Loucy (cell line): ENCODE results near the gene PXN.

Experiments
- H2AFZ ChIP-seq: fragments of 200-600 bp; sonication (generic); 2 replicates; pipeline ENCODE4 v1.6.0; 2016; ENCODE audit warnings: antibody characterized with exemption, mild to moderate bottlenecking, low read length, moderate library complexity
- H3F3A ChIP-seq: fragments of 200-600 bp; 2 replicates; pipeline ENCODE4 v1.6.0; 2016; ENCODE audit warnings: antibody characterized with exemption, low read depth, mild to moderate bottlenecking
- H3K27me3 ChIP-seq: fragments of 200-600 bp; sonication (generic); 2 replicates; pipeline ENCODE4 v1.6.1; 2014; ENCODE audit warnings: low read length, mild to moderate bottlenecking; ENCODE audit not compliant: insufficient read depth, poor library complexity, severe bottlenecking
- H3K36me3 ChIP-seq: fragments of 200-600 bp; sonication (generic); 2 replicates; pipeline ENCODE4 v1.6.1; 2016; ENCODE audit warnings: low read length; ENCODE audit not compliant: insufficient read depth
- H3K4me1 ChIP-seq: fragments of 200-600 bp; sonication (generic); 2 replicates; pipeline ENCODE4 v1.5.1; 2014; ENCODE audit warnings: low read length, mild to moderate bottlenecking; ENCODE audit not compliant: insufficient read depth, poor library complexity, severe bottlenecking
- H3K4me2 ChIP-seq: fragments of 200-600 bp; sonication (generic); 2 replicates; pipeline ENCODE4 v1.6.0; 2014; ENCODE audit warnings: antibody characterized with exemption, low read length, low read depth, mild to moderate bottlenecking; ENCODE audit not compliant: poor library complexity, severe bottlenecking
- H3K4me3 ChIP-seq: fragments of 200-600 bp; sonication (generic); 2 replicates; pipeline ENCODE4 v1.5.1; 2014; ENCODE audit warnings: low read length, mild to moderate bottlenecking, mixed read lengths; ENCODE audit not compliant: poor library complexity, severe bottlenecking
- H3K79me2 ChIP-seq: fragments of 200-600 bp; sonication (generic); 2 replicates; pipeline ENCODE4 v1.6.1; 2014; ENCODE audit warnings: low read length; ENCODE audit not compliant: insufficient read depth
- H3K9ac ChIP-seq: fragments of 200-600 bp; sonication (generic); 2 replicates; pipeline ENCODE4 v1.6.0; 2014; ENCODE audit warnings: mild to moderate bottlenecking, low read depth, low read length, moderate library complexity; ENCODE audit not compliant: poor library complexity, severe bottlenecking
- H3K9me2 ChIP-seq: fragments of 200-600 bp; sonication (generic); replicated peaks from 2 replicates; pipeline ENCODE4 v1.6.1; 2016; ENCODE audit warnings: low read depth, low read length, mixed read lengths
- H3K9me3 ChIP-seq: fragments of 200-600 bp; sonication (generic); 2 replicates; pipeline ENCODE4 v1.6.1; 2014; ENCODE audit warnings: mild to moderate bottlenecking, antibody characterized with exemption, low read length, low read depth; ENCODE audit not compliant: insufficient read depth
- H4K20me1 ChIP-seq: fragments of 200-600 bp; sonication (generic); 2 replicates; pipeline ENCODE4 v1.6.0; 2014; ENCODE audit warnings: antibody characterized with exemption, low read length, mild to moderate bottlenecking; ENCODE audit not compliant: insufficient read depth, poor library complexity, severe bottlenecking
- CTCF ChIP-seq: fragments of 200-600 bp; sonication (generic); conservative IDR thresholded peaks from 2 replicates; pipeline ENCODE4 v1.5.1; 2014; ENCODE audit warnings: mild to moderate bottlenecking, antibody characterized with exemption, low read length
- EZH2phosphoT487 ChIP-seq: fragments of 200-600 bp; IDR thresholded peaks from 2 replicates; pipeline ENCODE4 v1.6.1; 2018; ENCODE audit warnings: antibody characterized with exemption, mild to moderate bottlenecking, moderate library complexity, borderline replicate concordance

Gene PXN

DNA sequence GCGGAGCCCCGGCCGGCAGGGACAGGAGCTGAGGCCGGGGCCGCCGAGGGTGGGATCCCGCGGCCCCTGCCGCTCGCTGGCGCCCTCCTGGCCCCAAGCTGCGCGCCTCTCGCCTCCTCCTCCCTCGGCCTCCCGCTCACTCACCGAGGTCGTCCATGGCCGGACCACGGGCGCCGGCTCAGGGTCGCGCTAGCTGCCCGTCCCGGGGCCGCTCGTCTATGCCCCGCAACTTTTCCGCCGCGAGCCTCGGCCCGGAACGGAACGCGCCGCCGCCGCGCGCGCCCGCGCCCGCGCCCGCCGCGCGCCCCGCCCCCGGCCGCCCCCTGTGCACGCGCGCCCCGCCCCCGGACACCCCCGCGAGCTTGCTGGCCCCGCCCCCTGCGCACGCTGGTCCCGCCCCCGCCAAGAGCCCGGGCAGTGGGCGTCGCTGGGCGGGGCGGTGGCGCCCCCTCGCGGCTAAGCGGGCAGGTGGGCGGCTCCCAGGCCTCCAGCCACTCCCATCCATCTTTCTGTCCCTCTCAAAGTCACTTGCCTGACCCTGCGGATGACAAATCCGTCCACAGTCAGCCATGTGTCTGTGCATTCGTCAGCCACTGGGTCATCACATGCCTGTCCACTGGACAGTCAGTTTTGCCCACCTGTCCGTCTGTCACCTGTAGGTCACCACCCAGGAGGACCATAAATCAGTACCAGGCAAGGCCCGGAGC, at the start of gene PXN:
PXN (minus strand) TSS at position 258 of the 707 bp plus-strand sequence; CDS start at position 157, 101 bp downstream.
- no peaks in the 10 kb centered on the region for H3K9me2 ChIP-seq
- H2AFZ ChIP-seq, result no peak within 1 kb of the TSS; the same call in 1 of the 2 replicates

GRCh38 chr12:120314220-120314619, 48.7 kb upstream of the PXN start:
- Histone ChIP-seq H3K4me2 (no peak overlapping the region), H3K36me3 (no peaks in the 10 kb centered on the region), H4K20me1 (no peaks in the 10 kb centered on the region), H3K4me3 (no peak overlapping the region), H3K9ac (no peak overlapping the region), H3K4me1 (peaks cover 11% of the 10 kb centered on the region), H3F3A (no peaks in the 10 kb centered on the region), H3K9me3 (no peaks in the 10 kb centered on the region), H3K27me3 (no peaks in the 10 kb centered on the region), H3K79me2 (no peaks in the 10 kb centered on the region), H2AFZ (no peak overlapping the region), H3K9me2 (no peaks in the 10 kb centered on the region)
- TF ChIP-seq EZH2phosphoT487, result no peak
- TF ChIP-seq CTCF, result peak; percentile 53

More for the DNA sequence above, at the start of gene PXN:
- Histone ChIP-seq H3K9ac (peak within 1 kb of the TSS; percentile 61), H3K27me3 (peaks cover 49% of the 10 kb centered on the region), H3K4me1 (peaks cover 11% of the 10 kb centered on the region), H4K20me1 (no peaks in the 10 kb centered on the region), H3K4me2 (peak within 1 kb of the TSS; percentile 79), H3K36me3 (no peaks in the 10 kb centered on the region), H3K79me2 (no peaks in the 10 kb centered on the region), H3K9me3 (no peaks in the 10 kb centered on the region), H3K4me3 (peak within 1 kb of the TSS; percentile 68), H3F3A (no peaks in the 10 kb centered on the region)
- TF ChIP-seq EZH2phosphoT487 (no peak), CTCF (peak; percentile 68)

- Histone ChIP-seq H3K27me3 (no peaks in the 10 kb centered on the region), H3K4me2 (peak within 1 kb of the TSS; percentile 76), H3K4me3 (peak within 1 kb of the TSS; percentile 84), H3K9me3 (no peaks in the 10 kb centered on the region), H3K36me3 (no peaks in the 10 kb centered on the region), H3K9me2 (no peaks in the 10 kb centered on the region), H3K79me2 (no peaks in the 10 kb centered on the region), H3K9ac (peak within 1 kb of the TSS; percentile 71), H4K20me1 (no peaks in the 10 kb centered on the region), H2AFZ (peak within 1 kb of the TSS; percentile 99), H3K4me1 (no peaks in the 10 kb centered on the region), H3F3A (no peaks in the 10 kb centered on the region)
- TF ChIP-seq CTCF (peak; percentile 87), EZH2phosphoT487 (no peak)
Observed at GRCh38 chr12:120301962-120302815, 36.7 kb upstream of the PXN start, which contains the start of gene SIRT4. SIRT4 (plus strand) TSS chr12:120302321; CDS start chr12:120303562, 1,241 bp downstream.
